Activated T-helper 1 cell treated with anti-CD3 and anti-CD28 coated beads, Interleukin-12 subunit alpha, Interleukin-12 subunit beta, Interleukin-2, Interleukin-4 antibody, amounts not matched to agents 30 ng/mL and 10 ng/mL and 1 ng/mL, durations not matched to agents 14 hours and 24 hours and 36 hours (primary cell): Measurements from ENCODE around the gene SEC14L2. TPM values are rescaled to one million over a fixed set of nuclear protein-coding genes. Genes with fewer than 3 reads are reported as not detected.

Experiments used
- DNase-seq: peaks from one replicate; pipeline ENCODE4 v3.0.0; 2021; ENCODE audit warnings: low spot score
- H3K27ac Mint-ChIP-seq: one replicate; pipeline ENCODE4 v1.8.0; 2021; ENCODE audit warnings: mild to moderate bottlenecking, mixed read lengths
- H3K27me3 Mint-ChIP-seq: one replicate; pipeline ENCODE4 v1.8.0; 2022; ENCODE audit warnings: mild to moderate bottlenecking, moderate library complexity, mixed read lengths; ENCODE audit not compliant: insufficient read depth
- H3K36me3 Mint-ChIP-seq: one replicate; pipeline ENCODE4 v1.8.0; 2021; ENCODE audit warnings: low read depth, mixed read lengths
- H3K4me1 Mint-ChIP-seq: one replicate; pipeline ENCODE4 v1.8.0; 2021; ENCODE audit warnings: low read depth, mixed read lengths
- H3K4me3 Mint-ChIP-seq: one replicate; pipeline ENCODE4 v1.8.0; 2021; ENCODE audit warnings: mild to moderate bottlenecking, moderate library complexity, mixed read lengths
- H3K9me3 Mint-ChIP-seq: one replicate; pipeline ENCODE4 v1.8.0; 2021; ENCODE audit warnings: mixed read lengths
- intact Hi-C: fragments of 100-400 bp; cut with micrococcal nuclease; formaldehyde crosslinking; loops from one replicate; pipeline ENCODE4 v1.15.1; 2024
- total RNA-seq: library from RNA; stranded (reverse); gene quantifications from 2 replicates; pipeline ENCODE4 v1.2.3, GENCODE V29; 2022

SEC14L2 gene
- total RNA-seq, 1 donor from 2014 or later, result 25.6 TPM

DNA sequence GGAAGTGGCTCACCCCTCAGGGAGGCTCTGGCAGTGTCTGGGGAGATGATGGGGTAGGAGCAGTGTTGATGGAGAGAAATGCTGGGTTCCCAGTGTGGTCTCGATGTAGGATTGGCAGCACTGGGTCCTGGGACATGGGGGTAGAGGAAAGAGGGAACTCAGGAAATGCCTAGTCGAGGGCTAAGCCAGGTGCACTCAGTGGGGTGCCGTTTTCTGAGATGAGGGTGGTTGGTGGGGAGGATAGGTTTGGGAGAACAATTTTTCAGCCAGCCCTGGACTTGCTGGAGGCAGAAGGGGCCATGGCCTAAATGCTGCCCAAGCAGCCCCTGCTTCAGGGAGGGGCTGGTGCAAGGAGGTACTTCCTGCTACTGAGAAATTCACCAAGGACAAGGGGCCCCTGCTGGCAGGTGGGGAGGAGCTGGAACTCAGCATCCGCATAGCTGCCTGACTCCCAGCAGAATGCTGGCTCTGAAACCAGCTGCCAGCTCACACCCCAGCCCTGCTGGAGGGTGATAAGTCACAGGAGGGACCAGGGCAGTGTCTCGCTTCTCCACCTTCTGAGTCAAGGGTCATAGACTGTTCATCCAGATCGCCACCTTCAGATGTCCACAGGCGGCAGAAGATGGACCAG, 34.1 kb upstream of the SEC14L2 start:
- DNase-seq, result no peak
- peaks cover 3% of the 10 kb centered on the region for H3K27me3 Mint-ChIP-seq
- no peak overlapping the region for H3K4me3 Mint-ChIP-seq
- no peaks in the 10 kb centered on the region for H3K9me3 Mint-ChIP-seq
- H3K27ac Mint-ChIP-seq, result no peak overlapping the region
- intact Hi-C loops, result no loop called here
- H3K36me3 Mint-ChIP-seq, result no peaks in the 10 kb centered on the region
- peaks cover 4% of the 10 kb centered on the region for H3K4me1 Mint-ChIP-seq

DNA sequence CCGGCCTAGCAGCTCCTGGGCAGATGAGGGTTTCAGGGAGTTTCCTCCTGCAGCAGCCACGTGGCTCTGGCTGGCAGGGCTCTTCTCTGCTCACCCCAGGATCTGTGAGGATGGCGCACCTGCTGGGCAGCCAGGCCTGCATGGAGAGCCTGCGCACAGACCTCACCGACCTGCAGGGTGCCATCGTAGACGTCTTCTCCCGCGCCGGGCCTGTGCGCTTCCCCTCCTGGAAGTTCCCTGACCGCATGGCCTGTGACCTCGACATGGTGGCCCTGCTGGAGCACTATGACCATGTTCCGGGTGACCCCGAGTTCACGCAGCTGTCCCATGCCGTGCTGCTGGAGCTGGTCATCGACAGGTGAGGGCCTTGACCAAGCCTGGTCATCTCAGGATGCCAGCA, 30.9 kb upstream of the SEC14L2 start:
- Mint-ChIP-seq H3K36me3 (no peaks in the 10 kb centered on the region), H3K4me1 (no peaks in the 10 kb centered on the region)
- intact Hi-C loops, result no loop called here

DNA sequence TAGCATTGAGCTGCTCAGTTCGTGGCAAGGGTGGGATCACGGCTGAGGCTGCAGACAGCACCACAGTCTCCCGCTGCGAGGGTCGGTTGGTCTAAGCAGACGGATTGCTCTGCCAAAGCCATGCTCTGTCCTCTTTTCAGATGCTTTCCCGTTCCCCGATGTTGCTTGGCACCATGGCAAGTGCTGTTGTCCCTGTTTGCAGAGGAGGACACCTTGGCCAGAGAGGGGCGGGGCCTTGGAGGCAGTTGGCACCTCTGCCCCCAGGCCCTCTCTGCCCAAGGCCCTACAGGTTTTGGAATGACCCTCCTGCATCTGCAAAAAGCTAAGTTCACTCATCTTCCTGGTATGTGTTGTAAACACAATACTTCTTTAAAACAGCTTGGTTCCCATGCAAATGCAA, 28.4 kb upstream of the SEC14L2 start:
- DNase-seq, result no peak

More for the DNA sequence above, 30.9 kb upstream of the SEC14L2 start:
- Mint-ChIP-seq H3K27me3 (no peaks in the 10 kb centered on the region), H3K9me3 (no peaks in the 10 kb centered on the region), H3K27ac (no peak overlapping the region), H3K4me3 (no peak overlapping the region)
- DNase-seq, result no peak

DNA sequence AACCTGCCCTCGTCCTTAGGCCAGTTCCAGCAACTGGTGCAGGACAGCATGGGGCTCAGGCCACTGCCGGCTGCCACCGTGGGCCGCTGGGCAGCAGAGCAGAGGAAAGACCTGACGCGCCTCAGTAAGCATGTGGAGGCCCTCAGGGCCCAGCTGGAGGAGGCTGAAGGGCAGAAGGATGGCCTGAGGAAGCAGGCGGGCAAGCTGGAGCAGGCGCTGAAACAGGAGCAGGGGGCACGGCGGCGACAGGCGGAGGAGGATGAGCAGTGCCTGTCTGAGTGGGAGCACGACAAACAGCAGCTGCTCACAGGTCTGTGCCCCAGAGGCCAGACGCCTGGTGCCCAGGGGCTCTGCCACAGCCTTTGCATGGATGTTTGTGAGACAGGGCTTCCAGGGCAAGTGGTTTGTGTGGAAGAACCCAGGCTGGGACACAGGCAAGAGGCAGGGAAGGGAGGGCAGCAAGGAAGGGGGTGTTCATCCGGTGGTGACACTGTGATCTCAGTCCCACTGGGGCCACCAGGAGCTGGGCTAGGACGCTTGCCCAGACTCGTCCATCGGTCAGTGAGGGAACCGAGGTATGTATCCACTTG, 26.1 kb upstream of the SEC14L2 start:
- H3K4me1 Mint-ChIP-seq, result no peaks in the 10 kb centered on the region
- intact Hi-C loops, result no loop called here
- no peaks in the 10 kb centered on the region for H3K9me3 Mint-ChIP-seq
- DNase-seq, result no peak
- no peaks in the 10 kb centered on the region for H3K36me3 Mint-ChIP-seq
- no peak overlapping the region for H3K4me3 Mint-ChIP-seq
- no peak overlapping the region for H3K27ac Mint-ChIP-seq
- H3K27me3 Mint-ChIP-seq, result no peaks in the 10 kb centered on the region

More for the DNA sequence above, 28.4 kb upstream of the SEC14L2 start:
- Mint-ChIP-seq H3K4me1 (no peaks in the 10 kb centered on the region), H3K9me3 (no peaks in the 10 kb centered on the region), H3K4me3 (no peak overlapping the region), H3K36me3 (no peaks in the 10 kb centered on the region), H3K27ac (no peak overlapping the region), H3K27me3 (no peaks in the 10 kb centered on the region)
- intact Hi-C loops, result no loop called here

DNA sequence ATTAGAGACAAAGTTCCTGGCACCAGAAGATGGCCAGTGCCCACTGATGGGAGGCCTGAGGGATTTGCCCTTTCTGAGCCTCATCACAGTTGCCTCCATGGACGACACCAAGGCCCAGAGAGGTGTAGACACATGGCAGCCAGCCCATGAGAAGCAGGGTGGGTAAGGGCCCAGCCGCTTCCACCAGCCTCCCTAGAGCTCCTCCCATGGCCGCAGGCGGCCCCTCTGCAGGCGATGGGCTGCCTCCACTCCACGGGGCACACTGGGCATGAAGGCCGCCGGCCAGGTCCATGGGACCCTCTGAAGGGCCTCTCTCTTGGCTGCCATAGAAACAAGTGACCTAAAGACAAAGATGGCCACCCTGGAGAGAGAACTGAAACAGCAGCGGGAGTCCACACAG, 25.5 kb upstream of the SEC14L2 start:
- Mint-ChIP-seq H3K9me3 (no peaks in the 10 kb centered on the region), H3K27ac (no peak overlapping the region), H3K27me3 (no peaks in the 10 kb centered on the region), H3K4me3 (no peak overlapping the region), H3K4me1 (no peaks in the 10 kb centered on the region), H3K36me3 (no peaks in the 10 kb centered on the region)
- intact Hi-C loops, result no loop called here
- no peak for DNase-seq

DNA sequence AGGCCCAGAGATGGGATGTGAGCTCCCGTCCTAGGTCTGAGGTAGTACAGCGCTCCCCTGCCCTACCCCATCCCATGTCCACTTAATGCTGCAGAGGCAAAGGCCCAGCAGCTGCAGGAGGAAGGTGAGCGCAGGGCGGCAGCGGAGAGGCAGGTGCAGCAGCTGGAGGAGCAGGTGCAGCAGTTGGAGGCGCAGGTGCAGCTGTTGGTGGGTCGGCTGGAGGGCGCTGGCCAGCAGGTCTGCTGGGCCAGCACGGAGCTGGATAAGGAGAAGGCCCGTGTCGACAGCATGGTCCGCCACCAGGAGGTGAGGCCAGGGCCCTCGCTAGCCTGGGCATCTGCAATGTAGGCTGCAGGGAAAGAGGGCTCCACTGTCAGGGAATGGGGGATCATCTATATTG, 24.8 kb upstream of the SEC14L2 start:
- Mint-ChIP-seq H3K4me1 (no peaks in the 10 kb centered on the region), H3K27ac (no peak overlapping the region)

DNA sequence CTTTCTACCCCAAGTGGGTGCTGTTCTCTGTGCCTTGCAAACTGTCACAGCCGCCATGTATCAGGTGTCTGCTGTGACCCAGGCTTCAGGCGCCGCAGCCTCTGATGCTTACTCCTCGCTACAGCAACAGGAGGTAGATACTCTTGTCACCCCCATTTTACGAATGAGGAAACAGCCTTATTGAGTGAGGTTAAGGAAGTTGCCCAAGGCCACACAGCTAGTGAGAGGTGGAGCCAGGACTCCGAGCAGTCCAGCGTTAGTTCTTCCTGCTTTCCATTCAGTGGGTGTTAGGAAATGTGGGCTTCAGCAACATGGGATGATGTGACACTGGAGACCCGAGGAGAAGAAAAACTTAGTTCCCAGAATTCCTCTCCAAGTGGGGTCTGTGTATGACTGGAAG, 23.9 kb upstream of the SEC14L2 start:
- H3K27ac Mint-ChIP-seq, result no peak overlapping the region

More for the DNA sequence above, 24.8 kb upstream of the SEC14L2 start:
- Mint-ChIP-seq H3K36me3 (no peaks in the 10 kb centered on the region), H3K27me3 (no peaks in the 10 kb centered on the region), H3K9me3 (no peaks in the 10 kb centered on the region), H3K4me3 (no peak overlapping the region)
- DNase-seq, result no peak
- intact Hi-C loops, result no loop called here

DNA sequence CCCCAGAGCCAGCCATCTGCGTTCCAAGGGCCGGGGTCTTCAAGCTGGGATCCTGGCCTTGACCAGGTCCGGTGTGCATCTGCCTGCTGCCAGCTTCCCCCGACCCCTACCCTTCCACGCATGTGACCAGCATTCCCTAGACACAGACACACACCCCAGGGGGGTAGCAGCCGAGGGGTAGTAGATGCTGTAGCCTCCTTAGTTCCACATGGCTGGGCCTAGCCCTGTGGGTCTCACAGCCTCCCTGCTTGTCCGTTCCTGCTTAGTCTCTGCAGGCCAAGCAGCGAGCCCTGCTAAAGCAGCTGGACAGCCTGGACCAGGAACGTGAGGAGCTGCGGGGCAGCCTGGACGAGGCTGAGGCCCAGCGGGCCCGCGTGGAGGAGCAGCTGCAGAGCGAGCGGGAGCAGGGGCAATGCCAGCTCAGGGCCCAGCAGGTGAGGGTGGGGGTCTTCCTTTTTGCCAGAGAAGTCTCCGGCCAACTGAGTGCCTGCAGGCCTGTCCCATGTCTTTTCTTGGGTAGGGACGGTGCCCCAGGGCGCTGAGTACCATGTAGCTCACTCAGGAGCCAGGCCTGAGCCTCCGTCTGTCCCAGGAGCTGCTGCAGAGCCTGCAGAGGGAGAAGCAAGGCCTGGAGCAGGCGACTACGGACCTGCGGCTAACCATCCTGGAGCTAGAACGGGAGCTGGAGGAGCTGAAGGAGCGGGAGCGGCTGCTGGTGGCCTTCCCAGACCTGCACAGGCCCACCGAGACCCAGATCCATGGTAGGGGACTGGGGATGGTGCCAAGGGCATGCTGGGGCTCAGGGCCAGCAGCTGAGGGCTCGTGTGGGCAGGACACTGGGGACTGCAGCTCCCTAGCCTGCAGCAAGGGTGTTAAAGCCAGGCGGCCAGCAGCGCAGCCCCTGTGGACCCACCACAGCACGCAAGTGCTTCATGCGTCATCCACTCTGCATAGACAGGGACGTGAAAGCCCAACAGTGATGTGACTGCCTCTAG, 23.2 kb upstream of the SEC14L2 start:
- Mint-ChIP-seq H3K4me1 (no peaks in the 10 kb centered on the region), H3K27me3 (no peaks in the 10 kb centered on the region), H3K36me3 (no peaks in the 10 kb centered on the region), H3K27ac (no peak overlapping the region), H3K4me3 (no peak overlapping the region), H3K9me3 (no peaks in the 10 kb centered on the region)
- intact Hi-C loops, result no loop called here
- DNase-seq, result no peak

More for the DNA sequence above, 23.9 kb upstream of the SEC14L2 start:
- DNase-seq, result no peak
- H3K4me3 Mint-ChIP-seq, result no peak overlapping the region
- no peaks in the 10 kb centered on the region for H3K27me3 Mint-ChIP-seq
- intact Hi-C loops, result no loop called here
- H3K4me1 Mint-ChIP-seq, result no peaks in the 10 kb centered on the region
- H3K9me3 Mint-ChIP-seq, result no peaks in the 10 kb centered on the region
- no peaks in the 10 kb centered on the region for H3K36me3 Mint-ChIP-seq

DNA sequence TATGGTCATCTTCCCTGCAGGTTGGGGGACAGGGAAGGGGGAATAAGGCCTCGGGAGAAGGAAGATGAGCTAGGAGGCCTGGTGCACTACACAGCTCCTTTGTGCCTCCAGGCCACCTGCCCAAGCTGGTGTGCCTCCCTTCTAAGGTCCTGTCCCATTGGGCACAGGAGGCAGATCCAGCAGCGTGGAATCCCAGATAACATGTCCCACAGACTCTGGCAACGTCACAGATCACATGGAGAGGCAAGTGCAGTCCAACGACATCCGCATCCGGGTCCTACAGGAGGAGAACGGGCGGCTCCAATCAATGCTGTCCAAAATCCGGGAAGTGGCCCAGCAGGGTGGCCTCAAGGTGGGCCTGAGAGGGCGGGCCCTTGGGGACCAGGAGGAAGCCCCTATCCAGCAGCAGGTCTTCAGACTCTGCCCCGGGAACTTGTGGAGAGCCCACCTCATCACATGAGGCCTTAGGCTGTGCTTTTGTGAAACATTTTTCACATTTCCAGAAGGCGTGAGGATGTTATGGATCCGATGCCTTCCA, 21.4 kb upstream of the SEC14L2 start:
- no peaks in the 10 kb centered on the region for H3K4me1 Mint-ChIP-seq
- H3K36me3 Mint-ChIP-seq, result no peaks in the 10 kb centered on the region
- no peak overlapping the region for H3K27ac Mint-ChIP-seq
- intact Hi-C loops, result no loop called here
- DNase-seq, result no peak
- no peaks in the 10 kb centered on the region for H3K27me3 Mint-ChIP-seq
- H3K9me3 Mint-ChIP-seq, result no peaks in the 10 kb centered on the region
- no peak overlapping the region for H3K4me3 Mint-ChIP-seq

DNA sequence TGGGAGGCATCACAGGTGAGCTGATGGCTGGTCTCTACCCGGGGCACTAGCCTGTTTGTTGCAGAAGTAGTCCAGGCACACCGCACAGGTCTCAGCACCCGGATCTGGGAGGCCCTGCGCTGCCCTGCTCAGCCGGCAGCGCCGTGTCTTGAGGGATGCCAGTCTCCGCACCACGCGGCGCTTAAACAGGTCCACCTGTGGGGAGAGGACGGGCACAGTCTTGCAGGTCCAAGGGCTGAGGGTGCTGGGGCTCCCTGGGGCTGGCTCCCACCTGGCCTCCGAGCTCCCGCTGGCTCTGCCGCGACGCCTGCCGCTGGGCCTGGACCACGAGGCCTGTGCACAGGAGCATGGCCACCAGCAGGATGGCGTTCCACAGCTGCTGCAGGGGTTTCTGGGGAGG, 16.8 kb upstream of the SEC14L2 start:
- H3K27me3 Mint-ChIP-seq, result peaks cover 1% of the 10 kb centered on the region
- no peaks in the 10 kb centered on the region for H3K9me3 Mint-ChIP-seq
- no peak overlapping the region for H3K4me3 Mint-ChIP-seq
- no peak for DNase-seq
- no peaks in the 10 kb centered on the region for H3K36me3 Mint-ChIP-seq
- H3K27ac Mint-ChIP-seq, result no peak overlapping the region
- H3K4me1 Mint-ChIP-seq, result no peaks in the 10 kb centered on the region
- intact Hi-C loops, result no loop called here

DNA sequence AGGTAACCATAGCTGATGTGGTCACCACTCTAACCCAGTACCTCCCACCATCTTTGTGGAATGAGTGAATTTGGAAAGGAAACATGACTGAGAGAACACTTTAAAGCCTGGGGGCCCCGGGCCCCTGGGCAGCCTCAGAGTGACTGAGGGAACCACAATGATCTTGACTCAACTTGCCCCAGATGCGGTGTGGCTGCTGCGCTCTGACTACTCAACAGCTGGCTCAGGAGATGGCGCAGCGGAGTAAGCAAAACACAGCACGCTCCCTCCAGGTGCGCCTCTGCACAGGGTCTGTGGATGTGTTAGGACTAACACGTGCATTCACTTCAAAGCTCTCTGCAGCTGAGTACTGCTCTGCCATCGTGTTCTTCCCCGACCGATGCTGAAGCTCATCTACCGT, 15.6 kb upstream of the SEC14L2 start:
- intact Hi-C loops, result no loop called here
- Mint-ChIP-seq H3K4me1 (peaks cover 3% of the 10 kb centered on the region), H3K27me3 (peaks cover 1% of the 10 kb centered on the region), H3K27ac (no peak overlapping the region), H3K9me3 (no peaks in the 10 kb centered on the region), H3K4me3 (no peak overlapping the region), H3K36me3 (peaks cover 2% of the 10 kb centered on the region)
- no peak for DNase-seq

DNA sequence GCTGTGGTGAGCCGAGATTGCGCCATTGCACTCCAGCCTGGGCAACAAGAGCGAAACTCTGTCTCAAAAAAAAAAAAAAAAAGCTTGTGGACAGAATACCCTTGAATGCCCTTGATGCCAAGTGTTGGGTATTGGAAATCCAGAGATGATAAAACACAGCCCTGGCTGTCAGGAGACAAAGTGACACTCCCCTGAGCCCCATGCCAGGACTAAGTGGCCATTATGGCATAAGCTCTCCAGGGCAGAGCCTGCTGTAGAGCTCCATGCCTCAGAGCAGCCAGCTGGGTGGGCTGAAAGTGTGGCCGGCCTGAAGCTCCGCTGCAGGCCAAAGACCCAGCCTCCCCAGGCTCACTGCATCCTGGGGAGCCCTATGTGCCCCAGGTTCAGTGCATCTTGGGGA, 14.5 kb upstream of the SEC14L2 start:
- Mint-ChIP-seq H3K4me3 (no peak overlapping the region), H3K4me1 (peaks cover 7% of the 10 kb centered on the region), H3K9me3 (no peaks in the 10 kb centered on the region), H3K27me3 (peaks cover 1% of the 10 kb centered on the region), H3K27ac (no peak overlapping the region), H3K36me3 (peaks cover 2% of the 10 kb centered on the region)
- no peak for DNase-seq
- intact Hi-C loops, result no loop called here

DNA sequence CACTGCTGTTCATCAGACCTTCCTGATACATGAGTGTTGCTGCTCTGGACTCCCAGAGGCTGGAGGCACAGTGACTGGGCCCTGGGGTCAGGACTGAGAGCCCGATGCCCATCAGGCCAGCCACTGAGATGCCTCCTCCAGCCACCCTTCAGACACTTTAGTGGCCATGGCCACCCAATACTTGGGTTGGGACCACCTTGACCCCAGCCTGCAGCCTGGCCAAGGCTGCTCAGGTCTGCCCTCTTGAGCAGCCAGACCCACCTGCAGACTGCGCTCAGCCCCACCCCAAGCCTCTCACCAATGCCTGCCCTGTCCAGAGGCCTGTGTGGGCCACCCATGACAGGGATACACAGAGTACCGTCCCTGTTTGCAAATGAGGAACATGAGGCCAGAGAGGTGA, 13.8 kb upstream of the SEC14L2 start:
- Mint-ChIP-seq H3K4me1 (peaks cover 10% of the 10 kb centered on the region), H3K27me3 (peaks cover 1% of the 10 kb centered on the region), H3K36me3 (peaks cover 2% of the 10 kb centered on the region), H3K27ac (no peak overlapping the region), H3K4me3 (no peak overlapping the region), H3K9me3 (no peaks in the 10 kb centered on the region)
- no peak for DNase-seq
- intact Hi-C loops, result no loop called here
